ENCODE results near the gene TRIM14. TPM values are rescaled to one million over a fixed set of nuclear protein-coding genes. Genes with fewer than 3 reads are reported as not detected.

TRIM14 gene
- polyA plus RNA-seq, 1 experiment: 9.9 TPM

DNA sequence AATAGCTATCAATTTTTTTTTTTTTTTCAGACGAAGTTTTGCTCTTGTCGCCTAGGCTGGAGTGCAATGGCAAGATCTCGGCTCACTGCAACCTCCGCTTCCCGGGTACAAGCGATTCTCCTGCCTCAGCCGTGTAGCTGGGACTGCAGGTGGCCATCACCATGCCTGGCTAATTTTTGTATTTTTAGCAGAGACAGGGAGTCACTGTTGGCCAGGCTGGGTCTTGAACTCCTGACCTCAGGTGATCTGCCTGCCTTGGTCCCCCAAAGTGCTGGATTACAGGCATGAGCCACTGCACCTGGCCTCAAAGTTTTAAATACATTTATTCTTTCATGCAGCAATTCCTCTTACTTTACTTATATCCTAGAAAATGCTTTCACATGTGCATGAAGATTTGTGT, 17.6 kb downstream of the TRIM14 start:
- CTCF ChIA-PET: no interaction called here
- Histone ChIP-seq H3K27me3 (ENCODE audit: control insufficient read depth, insufficient read depth, low read length) (no peaks in the 10 kb centered on the region), H3K36me3 (ENCODE audit: control insufficient read depth, insufficient read depth, low read length) (no peaks in the 10 kb centered on the region; the same call in 1 of the 2 replicates), H3K4me3 (ENCODE audit: low read depth, low read length) (no peak overlapping the region)
- no peak for DNase-seq (ENCODE audit: low read depth)
- POLR2A ChIA-PET: no interaction called here
- TF ChIP-seq, protein P1, sequence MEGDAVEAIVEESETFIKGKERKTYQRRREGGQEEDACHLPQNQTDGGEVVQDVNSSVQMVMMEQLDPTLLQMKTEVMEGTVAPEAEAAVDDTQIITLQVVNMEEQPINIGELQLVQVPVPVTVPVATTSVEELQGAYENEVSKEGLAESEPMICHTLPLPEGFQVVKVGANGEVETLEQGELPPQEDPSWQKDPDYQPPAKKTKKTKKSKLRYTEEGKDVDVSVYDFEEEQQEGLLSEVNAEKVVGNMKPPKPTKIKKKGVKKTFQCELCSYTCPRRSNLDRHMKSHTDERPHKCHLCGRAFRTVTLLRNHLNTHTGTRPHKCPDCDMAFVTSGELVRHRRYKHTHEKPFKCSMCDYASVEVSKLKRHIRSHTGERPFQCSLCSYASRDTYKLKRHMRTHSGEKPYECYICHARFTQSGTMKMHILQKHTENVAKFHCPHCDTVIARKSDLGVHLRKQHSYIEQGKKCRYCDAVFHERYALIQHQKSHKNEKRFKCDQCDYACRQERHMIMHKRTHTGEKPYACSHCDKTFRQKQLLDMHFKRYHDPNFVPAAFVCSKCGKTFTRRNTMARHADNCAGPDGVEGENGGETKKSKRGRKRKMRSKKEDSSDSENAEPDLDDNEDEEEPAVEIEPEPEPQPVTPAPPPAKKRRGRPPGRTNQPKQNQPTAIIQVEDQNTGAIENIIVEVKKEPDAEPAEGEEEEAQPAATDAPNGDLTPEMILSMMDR (IDR thresholded peaks at IDR 0.05; ENCODE audit: insufficient read depth, low read depth, low read length): no peak

DNA sequence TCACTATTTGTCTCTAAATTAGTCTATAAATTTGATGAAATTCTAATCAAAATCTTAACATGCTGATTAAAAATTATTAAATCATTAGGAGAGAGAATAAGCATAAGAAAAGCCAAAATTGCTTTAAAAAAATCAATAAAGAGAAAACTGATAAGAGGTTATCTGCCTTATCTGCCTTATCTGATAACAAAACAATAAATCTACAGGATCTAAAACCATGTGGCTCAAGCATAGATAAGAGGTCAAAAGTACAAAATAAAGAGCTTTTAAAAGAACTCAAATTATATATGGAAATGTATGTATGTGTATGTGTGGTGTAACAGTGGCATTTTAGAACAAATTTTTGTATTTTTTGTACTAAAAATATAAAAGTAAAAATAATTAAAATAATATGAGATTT, 18.6 kb downstream of the TRIM14 start:
- Histone ChIP-seq H3K36me3 (ENCODE audit: control insufficient read depth, insufficient read depth, low read length) (no peaks in the 10 kb centered on the region; the same call in 1 of the 2 replicates), H3K27me3 (ENCODE audit: control insufficient read depth, insufficient read depth, low read length) (no peaks in the 10 kb centered on the region), H3K4me3 (ENCODE audit: low read depth, low read length) (no peak overlapping the region)
- ChIA-PET POLR2A (no interaction called here), CTCF (no interaction called here)
- TF ChIP-seq, protein P1 (IDR thresholded peaks at IDR 0.05; ENCODE audit: insufficient read depth, low read depth, low read length): no peak
- DNase-seq (ENCODE audit: low read depth): no peak

DNA sequence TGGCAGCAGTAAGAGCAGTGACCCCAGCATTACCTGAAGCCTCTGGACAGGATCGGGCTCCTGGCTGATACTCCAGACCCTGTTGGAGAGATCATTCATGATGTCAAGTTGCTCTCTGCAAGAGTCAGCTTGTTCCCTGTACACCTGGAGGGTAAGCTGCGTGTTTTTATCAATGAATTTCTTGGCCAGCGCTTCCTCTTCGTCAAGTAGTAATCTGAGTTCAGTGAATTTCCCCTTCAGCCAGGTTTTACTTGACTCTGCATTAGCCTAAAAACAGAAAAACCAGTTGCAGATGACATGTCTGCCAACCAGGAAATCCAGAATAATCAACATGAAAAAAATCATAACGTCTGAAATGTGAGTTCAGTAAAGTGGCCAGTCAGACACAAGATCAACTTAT, 19.1 kb downstream of the TRIM14 start:
- ChIA-PET CTCF (interaction anchor here (0.8 kb wide), 1 partner anchor 15 kb away, joined by 3 read pairs; no protein-coding TSS in a partner anchor), POLR2A (no interaction called here)
- TF ChIP-seq, protein P1 (IDR thresholded peaks at IDR 0.05; ENCODE audit: insufficient read depth, low read depth, low read length): no peak

DNA sequence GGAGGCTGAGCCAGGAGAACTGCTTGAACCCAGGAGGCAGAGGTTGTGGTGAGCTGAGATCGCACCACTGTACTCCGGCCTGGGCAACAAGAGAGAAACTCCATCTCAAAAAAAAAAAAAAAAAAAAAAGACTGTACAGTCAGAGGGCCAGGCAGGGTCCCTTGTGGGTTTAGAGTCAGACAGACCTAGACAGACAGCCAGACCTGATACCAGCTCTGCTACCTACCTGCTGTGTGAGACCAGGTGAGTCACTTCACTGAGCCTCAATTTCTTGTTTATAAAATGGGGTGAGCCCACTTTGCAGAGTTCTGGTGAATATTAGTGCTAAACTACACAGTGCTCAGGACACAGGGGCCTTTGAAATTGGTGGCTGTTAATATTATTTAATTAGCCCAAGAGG, 19.7 kb downstream of the TRIM14 start:
- CTCF ChIA-PET: interaction anchor here (0.8 kb wide), 1 partner anchor 15 kb away, joined by 3 read pairs; no protein-coding TSS in a partner anchor
- POLR2A ChIA-PET: no interaction called here
- DNase-seq (ENCODE audit: low read depth): no peak
- no peak overlapping the region for H3K4me3 ChIP-seq (ENCODE audit: low read depth, low read length)
- no peaks in the 10 kb centered on the region for H3K27me3 ChIP-seq (ENCODE audit: control insufficient read depth, insufficient read depth, low read length)
- TF ChIP-seq, protein P1 (IDR thresholded peaks at IDR 0.05; ENCODE audit: insufficient read depth, low read depth, low read length): no peak
- peaks cover 2% of the 10 kb centered on the region; the same call in 1 of the 2 replicates for H3K36me3 ChIP-seq (ENCODE audit: control insufficient read depth, insufficient read depth, low read length)

More for the DNA sequence above, 19.1 kb downstream of the TRIM14 start:
- H3K27me3 ChIP-seq (ENCODE audit: control insufficient read depth, insufficient read depth, low read length): no peaks in the 10 kb centered on the region
- no peak for DNase-seq (ENCODE audit: low read depth)
- peaks cover 2% of the 10 kb centered on the region; the same call in 1 of the 2 replicates for H3K36me3 ChIP-seq (ENCODE audit: control insufficient read depth, insufficient read depth, low read length)
- H3K4me3 ChIP-seq (ENCODE audit: low read depth, low read length): no peak overlapping the region

DNA sequence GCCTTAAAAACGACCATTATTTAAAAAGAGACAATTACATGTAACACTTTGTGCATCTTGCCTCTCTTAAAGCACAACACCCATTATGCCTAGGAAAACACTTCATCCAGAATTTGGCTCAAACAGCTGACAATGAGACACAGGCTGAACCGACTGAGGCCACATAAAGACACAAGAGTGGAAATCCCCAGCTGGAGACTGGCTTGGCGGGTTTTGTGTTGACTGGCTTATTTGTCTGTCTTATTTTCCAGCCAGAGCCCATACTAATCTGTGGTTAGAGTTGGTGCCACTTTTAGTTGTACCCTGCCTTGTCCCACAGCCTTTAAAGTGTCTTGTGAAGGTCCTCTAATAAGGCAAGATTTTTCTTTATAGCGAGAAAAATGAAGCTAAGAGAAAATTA, 21.2 kb downstream of the TRIM14 start:
- peaks cover 2% of the 10 kb centered on the region; the same call in 1 of the 2 replicates for H3K36me3 ChIP-seq (ENCODE audit: control insufficient read depth, insufficient read depth, low read length)
- POLR2A ChIA-PET: no interaction called here
- no peaks in the 10 kb centered on the region for H3K27me3 ChIP-seq (ENCODE audit: control insufficient read depth, insufficient read depth, low read length)
- TF ChIP-seq, protein P1 (IDR thresholded peaks at IDR 0.05; ENCODE audit: insufficient read depth, low read depth, low read length): no peak
- no peak for DNase-seq (ENCODE audit: low read depth)
- no peak overlapping the region for H3K4me3 ChIP-seq (ENCODE audit: low read depth, low read length)
- CTCF ChIA-PET: interaction anchor here (0.8 to 1.5 kb wide), 2 partner anchors 678 to 1378 kb away, joined by 3 to 4 read pairs; no protein-coding TSS in a partner anchor

Measured in BJ (cell line).